GM10248 (cell line): ENCODE data around the gene LHX4.

Experiments used
- CTCF ChIA-PET: fragments of 300-600 bp; sonication (Branson Sonifier 250); formaldehyde crosslinking; extraction: SDS; loops from one replicate; lab custom pipeline; 2021; ENCODE audit warnings: antibody characterized with exemption; lab: Yijun Ruan, JAX
- POLR2A ChIA-PET: fragments of 350-650 bp; sonication (Branson Sonifier 250); formaldehyde crosslinking; extraction: SDS; loops from one replicate; lab custom pipeline; 2020; ENCODE audit warnings: antibody characterized with exemption; lab: Yijun Ruan, JAX
- DNase-seq: peaks from one replicate; pipeline ENCODE4 v3.0.0; 2012; ENCODE audit errors: extremely low spot score
- CTCF ChIP-seq: IDR thresholded peaks from 2 replicates; pipeline ENCODE4 v1.5.1; 2012; ENCODE audit warnings: mild to moderate bottlenecking, low read depth; ENCODE audit errors: extremely low read depth, missing control alignments, control extremely low read depth

Gene LHX4

GRCh38 chr1:180274221-180274620, 44.2 kb downstream of the LHX4 start:
- ChIA-PET CTCF (interaction anchor here (0.8 to 1.8 kb wide), 5 partner anchors 9 to 21 kb away, joined by 3 to 7 read pairs (median 6); no protein-coding TSS in a partner anchor), POLR2A (no interaction called here)
- no peak for TF ChIP-seq CTCF
- DNase-seq = no peak

GRCh38 chr1:180275726-180276125, 45.7 kb downstream of the LHX4 start:
- POLR2A ChIA-PET = no interaction called here
- CTCF ChIA-PET = no interaction called here
- DNase-seq = no peak
- TF ChIP-seq CTCF = no peak

- no peak for TF ChIP-seq CTCF
- ChIA-PET POLR2A (no interaction called here), CTCF (interaction anchor here (1.5 kb wide), 1 partner anchor 25 kb away, joined by 4 read pairs; no protein-coding TSS in a partner anchor)
- DNase-seq = no peak
Measured at GRCh38 chr1:180277476-180278193, 47.6 kb downstream of the LHX4 start.

GRCh38 chr1:180278194-180278515, 48.1 kb downstream of the LHX4 start:
- no peak for TF ChIP-seq CTCF
- POLR2A ChIA-PET = no interaction called here
- no peak for DNase-seq
- CTCF ChIA-PET = interaction anchor here (0.7 kb wide), 1 partner anchor 13 kb away, joined by 3 read pairs; no protein-coding TSS in a partner anchor

- no peak for TF ChIP-seq CTCF
- ChIA-PET CTCF (interaction anchor here (0.7 to 1.1 kb wide), 2 partner anchors 12 to 26 kb away, joined by 3 read pairs; no protein-coding TSS in a partner anchor), POLR2A (no interaction called here)
- no peak for DNase-seq
Measured at GRCh38 chr1:180278596-180279395, 48.7 kb downstream of the LHX4 start.

GRCh38 chr1:180279651-180280050, 49.6 kb downstream of the LHX4 start:
- TF ChIP-seq CTCF = no peak
- DNase-seq = no peak
- ChIA-PET CTCF (interaction anchor here (1.1 kb wide), 1 partner anchor 27 kb away, joined by 3 read pairs; no protein-coding TSS in a partner anchor), POLR2A (no interaction called here)
